Gastroesophageal sphincter (tissue), 4 donors: Measurements from ENCODE around the gene RPRD1B. TPM values are rescaled to one million over a fixed set of nuclear protein-coding genes. Genes with fewer than 3 reads are reported as not detected.
A peak's percentile ranks its signal among the peaks of the same experiment; 100 is the strongest.

Source experiments
- ATAC-seq: fragments of 150-250 bp; one replicate; pipeline ENCODE4 v1.9.1; 2016; ENCODE audit warnings: mild to moderate bottlenecking, moderate library complexity
- H3K27ac ChIP-seq, 4 donors: fragments of 200-600 bp; sonication (generic) in 3 of 4; 1 replicate in 3 of 4; 2 replicates in 1 of 4; pipeline ENCODE4 v1.5.1; 2016 to 2019
- H3K27me3 ChIP-seq: fragments of 200-600 bp; sonication (generic); one replicate; pipeline ENCODE4 v1.5.1; 2019
- H3K36me3 ChIP-seq, 2 donors: fragments of 200-600 bp; sonication (generic); one replicate each; pipeline ENCODE4 v1.5.1; 2019; ENCODE audit warnings: control low read depth in 1 of 2
- H3K4me1 ChIP-seq, 3 donors: fragments of 200-600 bp; sonication (generic); 1 replicate in 2 of 3; 2 replicates in 1 of 3; pipeline ENCODE4 v1.5.1; 2016 to 2019; ENCODE audit warnings: control low read depth in 2 of 3
- H3K4me3 ChIP-seq, 2 donors: fragments of 200-600 bp; sonication (generic); one replicate each; pipeline ENCODE4 v1.5.1; 2019; ENCODE audit warnings: mild to moderate bottlenecking in 1 of 2, moderate library complexity in 1 of 2
- H3K9me3 ChIP-seq, 3 donors: fragments of 200-600 bp; sonication (generic); one replicate each; pipeline ENCODE4 v1.5.1; 2017 to 2019; ENCODE audit warnings: control low read depth in 2 of 3
- EP300 ChIP-seq: sonication (generic); formaldehyde crosslinking; IDR thresholded peaks from one replicate; pipeline ENCODE4 v1.6.1; 2017; ENCODE audit warnings: antibody characterized with exemption, mild to moderate bottlenecking
- POLR2A ChIP-seq, 2 donors: fragments of 450-650 bp; IDR thresholded peaks; one replicate each; pipeline ENCODE4 v1.6.1; 2017; ENCODE audit warnings: antibody characterized with exemption in 2 of 2, mild to moderate bottlenecking in 2 of 2, moderate library complexity in 1 of 2
- POLR2AphosphoS5 ChIP-seq: sonication (generic); formaldehyde crosslinking; IDR thresholded peaks from one replicate; pipeline ENCODE4 v1.6.1; 2017; ENCODE audit warnings: antibody characterized with exemption
- WGBS, 2 donors: methylation state at CpG; one replicate each; pipeline ENCODE4 v1.1.5; 2018; ENCODE audit warnings: low coverage in 1 of 2; 5-methylcytosine and 5-hydroxymethylcytosine counted together
- small RNA-seq, 4 donors: library from RNA; depleted of rRNA; stranded (forward); fragments of <200 nt; gene quantifications; one replicate each; pipeline ENCODE3, GENCODE V24; 2016
- total RNA-seq, 4 donors: library from RNA; depleted of rRNA; stranded (reverse); fragments of >200 nt; gene quantifications; one replicate each; pipeline ENCODE4 v1.1.0, GENCODE V29; 2016
- TF ChIP-seq, protein P1 (sequence below), 4 experiments: fragments of 200-600 bp in 2 of 4; fragments of 450-650 bp in 2 of 4; sonication (generic) in 1 of 4; IDR thresholded peaks; one replicate each; pipeline ENCODE4 v1.5.1; 2017 to 2019; ENCODE audit warnings: antibody characterized with exemption in 4 of 4, mild to moderate bottlenecking in 2 of 4, moderate library complexity in 2 of 4

Gene RPRD1B
- total RNA-seq, 4 donors from 2014 or later: 17.1 to 26.8 (median 23.7) TPM

DNA sequence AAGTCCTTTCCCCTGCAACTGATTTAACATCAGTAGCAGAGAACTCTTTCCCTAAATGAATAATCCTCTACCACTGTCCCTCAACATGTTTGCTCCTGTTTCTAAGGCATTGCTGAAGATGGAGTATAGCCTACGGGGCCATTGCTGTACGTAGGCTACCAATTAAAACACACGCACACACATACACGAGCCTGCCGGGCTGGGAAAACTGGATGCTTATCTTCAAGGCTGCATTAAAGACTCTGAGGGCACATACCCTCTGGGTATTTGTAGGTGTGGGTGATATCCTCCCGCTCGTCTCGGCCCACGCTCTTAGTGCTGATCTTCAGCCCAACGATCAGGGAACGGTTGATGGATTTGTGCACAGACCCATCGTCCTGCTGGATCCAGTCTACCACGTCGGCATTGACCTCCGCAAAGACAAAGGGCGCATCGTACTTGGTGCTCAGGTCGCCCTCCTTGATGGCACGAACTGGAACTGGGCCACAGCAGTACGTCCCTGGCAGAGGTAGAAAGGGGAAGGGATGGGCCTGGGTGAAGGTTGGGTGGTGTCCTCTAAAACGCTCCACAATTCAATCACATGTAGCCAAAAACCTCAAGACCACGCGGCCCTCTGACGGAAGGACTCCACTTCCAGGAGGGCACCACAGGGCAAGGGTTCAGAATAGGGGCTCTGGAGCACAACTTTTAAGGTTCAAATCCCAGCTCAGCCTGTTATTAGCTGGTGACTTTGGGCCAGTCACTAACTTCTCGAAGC is 105.8 kb downstream of the RPRD1B start:
- ATAC-seq: no peak
- TF ChIP-seq, protein P1, sequence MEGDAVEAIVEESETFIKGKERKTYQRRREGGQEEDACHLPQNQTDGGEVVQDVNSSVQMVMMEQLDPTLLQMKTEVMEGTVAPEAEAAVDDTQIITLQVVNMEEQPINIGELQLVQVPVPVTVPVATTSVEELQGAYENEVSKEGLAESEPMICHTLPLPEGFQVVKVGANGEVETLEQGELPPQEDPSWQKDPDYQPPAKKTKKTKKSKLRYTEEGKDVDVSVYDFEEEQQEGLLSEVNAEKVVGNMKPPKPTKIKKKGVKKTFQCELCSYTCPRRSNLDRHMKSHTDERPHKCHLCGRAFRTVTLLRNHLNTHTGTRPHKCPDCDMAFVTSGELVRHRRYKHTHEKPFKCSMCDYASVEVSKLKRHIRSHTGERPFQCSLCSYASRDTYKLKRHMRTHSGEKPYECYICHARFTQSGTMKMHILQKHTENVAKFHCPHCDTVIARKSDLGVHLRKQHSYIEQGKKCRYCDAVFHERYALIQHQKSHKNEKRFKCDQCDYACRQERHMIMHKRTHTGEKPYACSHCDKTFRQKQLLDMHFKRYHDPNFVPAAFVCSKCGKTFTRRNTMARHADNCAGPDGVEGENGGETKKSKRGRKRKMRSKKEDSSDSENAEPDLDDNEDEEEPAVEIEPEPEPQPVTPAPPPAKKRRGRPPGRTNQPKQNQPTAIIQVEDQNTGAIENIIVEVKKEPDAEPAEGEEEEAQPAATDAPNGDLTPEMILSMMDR (IDR thresholded peaks at IDR 0.05): no peak
- TF ChIP-seq POLR2A (IDR thresholded peaks at IDR 0.05) (no peak), POLR2AphosphoS5 (peak; percentile 1), EP300 (no peak)
- peaks cover 5 to 28% (median 11%) of the 10 kb centered on the region in 3 donors for H3K4me1 ChIP-seq
- no peaks in the 10 kb centered on the region for H3K27me3 ChIP-seq
- peaks cover 0 to 73% of the 10 kb centered on the region in 2 donors for H3K36me3 ChIP-seq
- H3K4me3 ChIP-seq: no peak overlapping the region
- WGBS, 2 donors: 75 to 95% methylated on average over 4 of the region's 25 CpGs
- H3K27ac ChIP-seq: peak overlapping the region in 1 of 4 donors; percentile 3
- no peaks in the 10 kb centered on the region for H3K9me3 ChIP-seq

DNA sequence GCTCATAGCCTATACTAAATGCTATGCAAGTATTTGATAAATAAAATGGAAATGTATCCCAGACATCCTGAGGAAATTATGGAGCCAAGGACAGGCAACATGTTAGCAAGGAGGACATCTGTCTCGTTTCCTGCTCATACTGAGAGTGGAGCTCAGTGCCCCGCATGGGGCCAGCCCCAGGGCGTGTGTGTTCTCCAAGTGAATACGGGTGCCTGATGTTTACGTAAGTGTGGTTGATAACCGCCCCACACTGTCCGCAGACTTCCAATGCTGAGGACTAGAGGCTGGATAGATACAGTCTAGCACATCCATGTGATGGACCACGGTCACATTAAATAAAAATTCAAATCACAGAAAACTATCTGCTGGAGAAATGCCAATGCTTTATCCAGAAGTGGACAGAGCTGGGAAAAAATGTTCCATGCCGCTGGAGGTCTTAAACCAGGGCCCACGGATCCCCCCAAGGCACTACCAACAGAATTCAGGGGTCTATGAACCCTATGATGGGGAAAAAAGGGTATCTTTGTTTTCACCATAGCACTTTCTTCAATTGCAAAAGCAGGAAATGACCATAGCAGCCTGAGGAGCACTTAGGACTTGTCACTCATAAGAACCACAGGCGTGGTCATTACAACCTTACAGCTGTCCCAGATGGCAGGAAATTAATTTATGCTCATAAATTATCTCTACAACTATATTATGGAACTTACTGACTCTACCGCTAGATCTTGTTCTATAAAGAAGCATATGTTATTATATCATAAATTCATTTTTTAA is 106.6 kb downstream of the RPRD1B start:
- Histone ChIP-seq H3K27me3 (no peaks in the 10 kb centered on the region), H3K4me3 (no peak overlapping the region), H3K4me1 (peaks cover 13 to 29% (median 19%) of the 10 kb centered on the region in 3 donors), H3K36me3 (peaks cover 0 to 68% of the 10 kb centered on the region in 2 donors), H3K27ac (peak overlapping the region in 2 of 4 donors; percentile 3 to 6), H3K9me3 (no peaks in the 10 kb centered on the region)
- no peak for ATAC-seq
- TF ChIP-seq, protein P1 (IDR thresholded peaks at IDR 0.05): no peak
- TF ChIP-seq POLR2A (IDR thresholded peaks at IDR 0.05): no peak
- no peak for TF ChIP-seq POLR2AphosphoS5
- no peak for TF ChIP-seq EP300
- 65 to 84% methylated on average over 11 to 12 of the region's 12 CpGs for WGBS, 2 donors

DNA sequence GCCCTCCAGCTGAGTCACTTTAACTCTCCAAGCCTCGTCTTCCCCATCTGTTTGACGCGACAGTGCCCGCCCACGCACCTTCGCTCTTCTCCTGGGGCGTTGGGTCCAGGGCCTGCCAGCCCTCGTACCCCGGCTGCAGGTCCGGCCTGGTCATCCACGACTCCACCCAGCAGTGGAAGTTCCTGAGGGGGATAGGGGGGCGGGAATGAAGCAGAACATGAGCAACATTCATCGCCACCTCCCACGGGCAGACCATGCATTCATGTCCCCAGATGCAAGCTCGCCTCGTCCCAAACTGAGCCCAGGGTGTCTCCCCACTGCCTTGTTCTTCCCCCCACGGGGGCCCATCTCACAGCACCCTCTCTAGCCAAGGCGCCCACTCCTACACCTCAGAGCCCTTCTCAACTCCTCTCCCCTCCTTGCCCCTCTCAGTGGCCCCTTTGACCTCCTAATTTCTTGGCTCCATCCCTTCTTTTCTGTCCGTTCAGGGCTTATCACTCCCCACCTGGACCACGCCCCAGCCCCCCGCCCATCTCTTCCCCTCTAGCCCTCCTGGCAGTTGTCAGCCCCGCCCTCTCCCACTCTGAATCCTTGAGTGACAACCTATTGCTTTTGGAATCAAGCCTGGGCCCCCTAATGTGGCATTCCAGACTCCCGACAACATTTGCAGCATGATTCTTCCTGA is 107.8 kb downstream of the RPRD1B start:
- H3K4me1 ChIP-seq: peaks cover 13 to 37% (median 22%) of the 10 kb centered on the region in 3 donors
- no peaks in the 10 kb centered on the region for H3K27me3 ChIP-seq
- peak overlapping the region in 3 of 4 donors; percentile 8 to 42 (median 37) for H3K27ac ChIP-seq
- H3K9me3 ChIP-seq: no peaks in the 10 kb centered on the region
- H3K36me3 ChIP-seq: peaks cover 0 to 63% of the 10 kb centered on the region in 2 donors
- 71 to 77% methylated on average over 4 to 20 of the region's 23 CpGs for WGBS, 2 donors
- ATAC-seq: no peak
- no peak overlapping the region for H3K4me3 ChIP-seq
- TF ChIP-seq, protein P1 (IDR thresholded peaks at IDR 0.05): no peak
- TF ChIP-seq POLR2A (IDR thresholded peaks at IDR 0.05) (no peak), POLR2AphosphoS5 (no peak), EP300 (no peak)

Small RNA genes lying within 50 kb of the gene (small RNA-seq; reads per million reads assigned to genes)
- 0 reads per million in 4 donors for gene RN7SL237P

Other genes starting within 250 kb of the RPRD1B start
- gene VSTM2L, start 130.6 kb upstream of the RPRD1B start, total RNA-seq: 1 to 10 TPM in 3 of 4 donors, under 1 TPM in 1; 0.94 to 8.5 (median 7.0) TPM
- gene TTI1, start 290 bp upstream of the RPRD1B start, total RNA-seq: 10 to 100 TPM in 3 of 4 donors, 1 to 10 TPM in 1; 9.8 to 14.8 (median 12.5) TPM
- gene TGM2, start 131.5 kb downstream of the RPRD1B start, total RNA-seq: 100 to 1,000 TPM; 163 to 385 (median 188) TPM
- gene KIAA1755, start 227.0 kb downstream of the RPRD1B start, total RNA-seq: 10 to 100 TPM in 2 of 4 donors, 1 to 10 TPM in 2; 5.1 to 19.9 (median 11.5) TPM